Breast epithelium (tissue), 4 donors: ENCODE data around the gene CPD. TPM values are rescaled to one million over a fixed set of nuclear protein-coding genes. Genes with fewer than 3 reads are reported as not detected.
"Not testable (repeated sequence)": the region's sequence is repeated elsewhere in the genome, so short reads cannot be mapped to it uniquely, and the experiment has no call there.

ENCODE experiments used
- DNase-seq, 2 donors: peaks; one replicate each; pipeline ENCODE4 v3.0.0-alpha.2; 2019; ENCODE audit warnings: low spot score in 2 of 2
- H3K27ac ChIP-seq, 2 donors: fragments of 200-600 bp; sonication (generic) in 1 of 2; one replicate each; pipeline ENCODE4 v1.5.1; 2016 to 2019; ENCODE audit warnings: mild to moderate bottlenecking in 1 of 2
- H3K27me3 ChIP-seq, 2 donors: fragments of 200-600 bp; sonication (generic) in 1 of 2; one replicate each; pipeline versions ENCODE4 v1.5.1 to v1.6.0; 2017 to 2019; ENCODE audit warnings: control low read depth in 1 of 2, mild to moderate bottlenecking in 1 of 2
- H3K36me3 ChIP-seq: fragments of 200-600 bp; one replicate; pipeline ENCODE4 v1.5.1; 2019
- H3K4me1 ChIP-seq, 2 donors: fragments of 200-600 bp; sonication (generic); one replicate each; pipeline ENCODE4 v1.5.1; 2016 to 2019; ENCODE audit warnings: control low read depth in 1 of 2
- H3K4me3 ChIP-seq, 3 donors: fragments of 200-600 bp; sonication (generic); 1 replicate in 2 of 3; 2 replicates in 1 of 3; pipeline ENCODE4 v1.5.1; 2016 to 2019; ENCODE audit warnings: mild to moderate bottlenecking in 3 of 3, moderate library complexity in 2 of 3
- H3K9me3 ChIP-seq, 2 donors: fragments of 200-600 bp; sonication (generic) in 1 of 2; one replicate each; pipeline ENCODE4 v1.5.1; 2016 to 2019; ENCODE audit warnings: control low read depth in 1 of 2
- POLR2A ChIP-seq: fragments of 450-650 bp; IDR thresholded peaks from one replicate; pipeline ENCODE4 v1.6.1; 2016; ENCODE audit warnings: antibody characterized with exemption, mild to moderate bottlenecking, moderate library complexity
- POLR2AphosphoS5 ChIP-seq, 3 donors: sonication (generic); formaldehyde crosslinking; IDR thresholded peaks; one replicate each; pipeline ENCODE4 v1.6.1; 2017; ENCODE audit warnings: antibody characterized with exemption in 3 of 3
- intact Hi-C: fragments of 100-400 bp; cut with DNase I; formaldehyde crosslinking; loops from one replicate; pipeline ENCODE4 v1.15.1; 2023; ENCODE audit warnings: low total_unique reads
- total RNA-seq, 3 donors: library from RNA; depleted of rRNA; stranded (reverse); fragments of >200 nt; gene quantifications; one replicate each; pipeline ENCODE4 v1.1.0, GENCODE V29; 2016
- TF ChIP-seq, protein P1 (sequence below), 3 donors: fragments of 450-650 bp; IDR thresholded peaks; one replicate each; pipeline ENCODE4 v1.5.1; 2016 to 2017; ENCODE audit warnings: antibody characterized with exemption in 3 of 3, mild to moderate bottlenecking in 3 of 3, moderate library complexity in 3 of 3

Gene CPD
- total RNA-seq, 3 donors from 2014 or later, result 74.1 to 110 (median 87.7) TPM

DNA sequence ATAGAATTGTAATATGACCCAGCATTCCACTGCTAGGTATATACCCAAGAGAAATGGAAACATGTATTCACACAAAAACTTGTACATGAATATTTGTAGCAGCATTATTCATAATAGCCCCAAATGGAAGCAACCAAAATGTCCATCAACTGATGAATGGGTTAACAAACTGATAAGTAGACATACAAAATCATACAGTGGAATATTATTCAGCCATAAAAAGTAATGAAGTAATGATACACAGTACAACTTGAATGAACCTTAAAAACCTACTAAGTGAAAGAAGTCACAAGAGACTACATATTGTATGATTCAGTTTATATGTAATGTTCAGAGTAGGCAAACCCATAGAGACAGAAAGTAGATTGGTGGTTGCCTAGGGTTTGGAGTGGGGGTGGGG, 58.0 kb downstream of the CPD start:
- Histone ChIP-seq H3K27ac (no peak overlapping the region), H3K4me3 (no peak overlapping the region), H3K36me3 (no peaks in the 10 kb centered on the region), H3K4me1 (no peaks in the 10 kb centered on the region), H3K27me3 (no peaks in the 10 kb centered on the region), H3K9me3 (no peaks in the 10 kb centered on the region)
- intact Hi-C loops, result no loop called here
- no peak for DNase-seq
- TF ChIP-seq POLR2AphosphoS5 (IDR thresholded peaks at IDR 0.05) (no peak), POLR2A (no peak)
- TF ChIP-seq, protein P1, sequence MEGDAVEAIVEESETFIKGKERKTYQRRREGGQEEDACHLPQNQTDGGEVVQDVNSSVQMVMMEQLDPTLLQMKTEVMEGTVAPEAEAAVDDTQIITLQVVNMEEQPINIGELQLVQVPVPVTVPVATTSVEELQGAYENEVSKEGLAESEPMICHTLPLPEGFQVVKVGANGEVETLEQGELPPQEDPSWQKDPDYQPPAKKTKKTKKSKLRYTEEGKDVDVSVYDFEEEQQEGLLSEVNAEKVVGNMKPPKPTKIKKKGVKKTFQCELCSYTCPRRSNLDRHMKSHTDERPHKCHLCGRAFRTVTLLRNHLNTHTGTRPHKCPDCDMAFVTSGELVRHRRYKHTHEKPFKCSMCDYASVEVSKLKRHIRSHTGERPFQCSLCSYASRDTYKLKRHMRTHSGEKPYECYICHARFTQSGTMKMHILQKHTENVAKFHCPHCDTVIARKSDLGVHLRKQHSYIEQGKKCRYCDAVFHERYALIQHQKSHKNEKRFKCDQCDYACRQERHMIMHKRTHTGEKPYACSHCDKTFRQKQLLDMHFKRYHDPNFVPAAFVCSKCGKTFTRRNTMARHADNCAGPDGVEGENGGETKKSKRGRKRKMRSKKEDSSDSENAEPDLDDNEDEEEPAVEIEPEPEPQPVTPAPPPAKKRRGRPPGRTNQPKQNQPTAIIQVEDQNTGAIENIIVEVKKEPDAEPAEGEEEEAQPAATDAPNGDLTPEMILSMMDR (IDR thresholded peaks at IDR 0.05), result no peak

DNA sequence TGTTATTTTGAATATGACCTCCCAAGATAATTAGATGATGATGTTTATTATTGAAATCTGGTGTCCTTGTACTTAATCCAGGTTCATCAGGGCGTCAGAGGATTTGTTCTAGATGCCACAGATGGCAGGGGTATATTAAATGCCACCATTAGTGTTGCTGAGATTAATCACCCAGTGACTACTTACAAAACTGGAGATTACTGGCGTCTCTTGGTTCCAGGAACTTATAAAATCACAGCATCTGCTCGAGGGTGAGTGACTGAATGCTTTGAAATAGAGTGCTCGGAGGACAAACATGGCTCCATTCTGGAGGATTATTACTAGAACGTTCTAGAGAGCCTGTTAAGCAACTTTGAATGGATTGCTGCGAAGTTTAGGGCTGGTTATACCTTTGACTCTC, 65.0 kb downstream of the CPD start:
- Histone ChIP-seq H3K9me3 (no peaks in the 10 kb centered on the region), H3K36me3 (no peaks in the 10 kb centered on the region), H3K27ac (no peak overlapping the region), H3K27me3 (no peaks in the 10 kb centered on the region), H3K4me3 (no peak overlapping the region), H3K4me1 (no peaks in the 10 kb centered on the region)
- DNase-seq, result no peak
- TF ChIP-seq POLR2AphosphoS5 (IDR thresholded peaks at IDR 0.05), result no peak
- TF ChIP-seq POLR2A, result no peak
- TF ChIP-seq, protein P1 (IDR thresholded peaks at IDR 0.05), result no peak
- intact Hi-C loops, result no loop called here

DNA sequence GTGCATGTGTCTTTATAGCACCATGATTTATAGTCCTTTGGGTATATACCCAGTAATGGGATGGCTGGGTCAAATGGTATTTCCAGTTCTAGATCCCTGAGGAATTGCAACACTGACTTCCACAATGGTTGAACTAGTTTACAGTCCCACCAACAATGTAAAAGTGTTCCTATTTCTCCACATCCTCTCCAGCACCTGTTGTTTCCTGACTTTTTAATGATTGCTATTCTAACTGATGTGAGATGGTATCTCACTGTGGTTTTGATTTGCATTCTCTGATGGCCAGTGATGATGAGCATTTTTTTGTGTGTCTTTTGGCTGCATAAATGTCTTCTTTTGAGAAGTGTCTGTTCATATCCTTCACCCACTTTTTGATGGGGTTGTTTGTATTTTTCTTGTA, 67.9 kb downstream of the CPD start:
- intact Hi-C loops, H3K27ac ChIP-seq, H3K4me3 ChIP-seq, DNase-seq, H3K9me3 ChIP-seq, H3K36me3 ChIP-seq, H3K4me1 ChIP-seq, H3K27me3 ChIP-seq: not testable (repeated sequence)

DNA sequence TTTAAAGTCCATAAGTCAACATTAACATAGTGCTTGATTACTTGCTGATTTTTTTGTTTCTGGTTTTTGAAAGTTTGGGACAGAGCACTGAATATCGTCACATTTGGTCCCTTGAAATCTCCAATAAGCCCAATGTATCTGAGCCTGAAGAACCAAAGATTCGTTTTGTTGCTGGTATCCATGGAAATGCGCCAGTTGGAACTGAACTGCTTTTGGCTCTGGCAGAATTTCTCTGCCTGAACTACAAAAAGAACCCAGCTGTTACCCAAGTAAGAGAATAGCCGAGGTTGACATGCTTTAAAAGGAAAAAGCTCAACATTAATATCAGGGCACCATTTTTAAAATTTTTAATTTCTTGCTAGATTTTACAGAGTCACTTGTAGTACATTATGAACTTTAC, 70.8 kb downstream of the CPD start:
- intact Hi-C loops, result no loop called here
- no peak for DNase-seq
- H3K27ac ChIP-seq, result no peak overlapping the region
- no peak for TF ChIP-seq POLR2AphosphoS5 (IDR thresholded peaks at IDR 0.05)
- no peak for TF ChIP-seq POLR2A
- TF ChIP-seq, protein P1 (IDR thresholded peaks at IDR 0.05), result no peak
- H3K36me3 ChIP-seq, result no peaks in the 10 kb centered on the region
- H3K4me1 ChIP-seq, result no peaks in the 10 kb centered on the region
- H3K4me3 ChIP-seq, result no peak overlapping the region
- no peaks in the 10 kb centered on the region for H3K9me3 ChIP-seq
- no peaks in the 10 kb centered on the region for H3K27me3 ChIP-seq

DNA sequence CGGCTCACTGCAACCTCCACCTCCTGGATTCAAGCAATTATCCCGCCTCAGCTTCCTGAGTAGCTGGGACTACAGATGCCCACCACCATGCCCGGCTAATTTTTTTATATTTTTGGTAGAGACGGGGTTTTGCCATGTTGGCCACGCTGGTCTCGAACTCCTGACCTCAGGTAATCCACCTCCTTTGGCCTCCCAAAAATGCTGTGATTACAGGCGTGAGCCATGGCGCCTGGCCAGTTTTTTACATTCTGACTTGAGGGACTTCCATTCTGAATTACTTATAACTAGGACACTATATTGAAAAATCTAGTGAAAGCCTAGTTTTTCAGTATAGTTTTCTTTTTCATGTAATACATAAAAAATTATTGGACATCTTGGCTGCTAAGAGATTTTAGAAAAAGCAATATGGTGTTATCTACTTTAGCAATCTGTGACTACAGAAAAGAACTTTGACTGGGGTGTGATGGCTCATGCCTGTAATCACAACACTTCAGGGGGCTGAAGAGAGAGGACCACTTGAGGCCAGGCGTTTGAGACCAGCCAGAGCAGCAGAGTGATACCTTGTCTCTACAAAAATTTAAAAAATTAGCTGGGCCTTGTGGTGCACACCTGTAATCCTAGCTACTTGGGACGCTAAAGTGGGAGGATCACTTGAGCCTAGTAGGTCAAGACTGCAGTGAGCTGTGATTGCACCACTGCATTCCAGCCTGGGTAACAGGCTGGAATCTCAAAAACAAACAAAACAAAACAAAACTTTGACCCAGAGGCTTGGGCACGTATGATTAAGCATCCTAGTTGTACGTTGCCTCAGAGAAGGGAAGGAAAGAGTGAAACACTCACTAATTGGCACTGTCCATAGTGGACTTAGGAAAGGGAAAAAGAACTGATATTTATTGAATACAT, 71.6 kb downstream of the CPD start:
- TF ChIP-seq POLR2AphosphoS5 (IDR thresholded peaks at IDR 0.05) (no peak), POLR2A (no peak)
- TF ChIP-seq, protein P1 (IDR thresholded peaks at IDR 0.05), result no peak
- no peaks in the 10 kb centered on the region for H3K9me3 ChIP-seq
- no peak overlapping the region for H3K27ac ChIP-seq
- H3K36me3 ChIP-seq, result no peaks in the 10 kb centered on the region
- no peaks in the 10 kb centered on the region for H3K4me1 ChIP-seq
- H3K27me3 ChIP-seq, result no peaks in the 10 kb centered on the region
- no peak overlapping the region for H3K4me3 ChIP-seq
- no peak for DNase-seq
- intact Hi-C loops, result no loop called here
